Large intestine (tissue), 3 donors: ENCODE measurements around the gene MYBPHL. TPM values are rescaled to one million over a fixed set of nuclear protein-coding genes. Genes with fewer than 3 reads are reported as not detected.

Source experiments
- DNase-seq, 2 donors: peaks; one replicate each; pipeline versions ENCODE4 v3.0.0 to v3.0.0-alpha.2; 2013
- H3K27ac ChIP-seq: one replicate; pipeline ENCODE4 v1.5.1; 2013; ENCODE audit warnings: low read length
- H3K27me3 ChIP-seq: 2 replicates; pipeline ENCODE4 v1.6.1; 2013; ENCODE audit warnings: low read length; ENCODE audit not compliant: control insufficient read depth, insufficient read depth
- H3K36me3 ChIP-seq: 2 replicates; pipeline ENCODE4 v1.6.1; 2013; ENCODE audit warnings: low read length; ENCODE audit not compliant: control insufficient read depth, insufficient read depth
- H3K4me1 ChIP-seq: one replicate; pipeline ENCODE4 v1.6.1; 2013; ENCODE audit warnings: low read length; ENCODE audit not compliant: control insufficient read depth, insufficient read depth
- H3K4me3 ChIP-seq: one replicate; pipeline ENCODE4 v1.5.1; 2013; ENCODE audit warnings: low read length
- H3K9me3 ChIP-seq: one replicate; pipeline ENCODE4 v1.6.1; 2013; ENCODE audit warnings: mild to moderate bottlenecking, low read depth, low read length, moderate library complexity; ENCODE audit not compliant: control insufficient read depth
- WGBS: methylation state at CpG from one replicate; pipeline ENCODE4 v1.1.5; 2013; ENCODE audit warnings: low lambda C conversion rate; ENCODE audit not compliant: insufficient coverage; 5-methylcytosine and 5-hydroxymethylcytosine counted together
- polyA plus RNA-seq: library from polyadenylated mRNA; unstranded; fragments of 120-200 nt; gene quantifications from one replicate; pipeline ENCODE4 v1.2.1, GENCODE V29; 2013

The MYBPHL gene
- polyA plus RNA-seq, 1 donor = 13.8 TPM

- H3K4me1 ChIP-seq = peaks cover 43% of the 10 kb centered on the region
- DNase-seq = no peak
- H3K4me3 ChIP-seq = no peak overlapping the region
- H3K36me3 ChIP-seq = peaks cover 23% of the 10 kb centered on the region
- H3K27me3 ChIP-seq = no peaks in the 10 kb centered on the region
- no CpG with 5 or more reads among the region's 13 CpGs for WGBS
- no peak overlapping the region for H3K27ac ChIP-seq
- H3K9me3 ChIP-seq = peaks cover 2% of the 10 kb centered on the region
Measured at GRCh38 chr1:109272021-109272799, 34.6 kb downstream of the MYBPHL start.

- no CpG with 5 or more reads among the region's 6 CpGs for WGBS
- no peak for DNase-seq
- H3K4me3 ChIP-seq = no peak overlapping the region
- H3K27ac ChIP-seq = no peak overlapping the region
- peaks cover 2% of the 10 kb centered on the region for H3K9me3 ChIP-seq
- peaks cover 25% of the 10 kb centered on the region for H3K36me3 ChIP-seq
- peaks cover 36% of the 10 kb centered on the region for H3K4me1 ChIP-seq
- H3K27me3 ChIP-seq = no peaks in the 10 kb centered on the region
Measured at GRCh38 chr1:109271458-109271857, 35.4 kb downstream of the MYBPHL start.

DNA sequence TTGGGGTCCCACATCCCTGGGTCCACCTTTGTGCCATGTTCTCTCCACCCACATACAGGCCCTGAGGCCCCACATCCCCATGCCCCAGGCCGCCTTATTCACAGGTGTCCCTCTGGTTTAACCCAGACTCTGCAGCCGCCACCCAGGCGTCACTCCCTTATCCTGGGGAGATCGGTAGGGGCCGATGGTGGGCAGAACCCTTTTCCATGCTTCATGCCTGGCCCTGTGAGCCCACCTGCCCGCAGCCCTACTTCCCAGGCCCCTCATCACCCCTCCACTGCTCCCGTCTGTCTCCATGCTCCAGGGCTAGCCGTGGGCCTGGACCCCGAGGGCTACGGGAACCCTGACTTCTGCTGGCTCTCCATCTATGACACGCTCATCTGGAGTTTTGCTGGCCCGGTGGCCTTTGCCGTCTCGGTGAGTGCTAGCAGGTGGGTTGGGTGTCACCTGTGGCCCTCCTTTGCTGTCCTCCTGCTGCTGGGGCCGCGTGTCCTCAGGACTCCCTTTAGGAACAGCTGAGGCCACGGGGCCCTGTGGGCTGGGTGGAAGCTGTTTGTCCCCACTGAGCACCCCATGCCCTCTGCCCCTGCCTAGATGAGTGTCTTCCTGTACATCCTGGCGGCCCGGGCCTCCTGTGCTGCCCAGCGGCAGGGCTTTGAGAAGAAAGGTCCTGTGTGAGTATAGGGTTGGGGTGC, 36.0 kb downstream of the MYBPHL start:
- Histone ChIP-seq H3K27me3 (no peaks in the 10 kb centered on the region), H3K27ac (no peak overlapping the region), H3K4me3 (no peak overlapping the region), H3K9me3 (peaks cover 2% of the 10 kb centered on the region), H3K36me3 (peaks cover 25% of the 10 kb centered on the region), H3K4me1 (peaks cover 33% of the 10 kb centered on the region)
- no peak for DNase-seq
- WGBS = no CpG with 5 or more reads among the region's 20 CpGs

DNA sequence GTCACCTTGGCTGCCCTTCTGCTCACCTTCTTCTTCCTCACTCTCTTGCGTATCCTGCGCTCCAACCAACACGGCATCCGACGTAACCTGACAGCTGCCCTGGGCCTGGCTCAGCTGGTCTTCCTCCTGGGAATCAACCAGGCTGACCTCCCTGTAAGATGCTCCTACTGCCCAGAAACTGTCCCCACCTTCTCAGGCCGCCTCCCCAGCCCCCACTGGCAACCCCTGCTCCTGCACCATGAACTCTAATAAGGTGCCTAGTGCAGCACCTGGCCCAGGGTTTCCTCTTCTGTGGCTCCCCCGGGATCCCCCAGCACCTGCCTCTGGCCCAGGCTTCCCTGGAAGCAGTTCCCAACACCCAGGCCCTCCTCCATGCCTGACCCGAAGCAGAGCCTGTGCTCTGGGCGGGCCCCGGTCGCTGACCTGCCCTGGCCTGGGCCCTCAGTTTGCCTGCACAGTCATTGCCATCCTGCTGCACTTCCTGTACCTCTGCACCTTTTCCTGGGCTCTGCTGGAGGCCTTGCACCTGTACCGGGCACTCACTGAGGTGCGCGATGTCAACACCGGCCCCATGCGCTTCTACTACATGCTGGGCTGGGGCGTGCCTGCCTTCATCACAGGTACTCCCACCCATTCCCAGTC, 36.7 kb downstream of the MYBPHL start:
- H3K27ac ChIP-seq = no peak overlapping the region
- no CpG with 5 or more reads among the region's 17 CpGs for WGBS
- DNase-seq = no peak
- H3K36me3 ChIP-seq = peaks cover 28% of the 10 kb centered on the region
- no peaks in the 10 kb centered on the region for H3K27me3 ChIP-seq
- H3K4me1 ChIP-seq = peaks cover 27% of the 10 kb centered on the region
- peaks cover 2% of the 10 kb centered on the region for H3K9me3 ChIP-seq
- no peak overlapping the region for H3K4me3 ChIP-seq

- WGBS = no CpG with 5 or more reads among the region's 33 CpGs
- H3K36me3 ChIP-seq = peaks cover 35% of the 10 kb centered on the region
Measured at GRCh38 chr1:109269212-109269980, 37.4 kb downstream of the MYBPHL start.

DNA sequence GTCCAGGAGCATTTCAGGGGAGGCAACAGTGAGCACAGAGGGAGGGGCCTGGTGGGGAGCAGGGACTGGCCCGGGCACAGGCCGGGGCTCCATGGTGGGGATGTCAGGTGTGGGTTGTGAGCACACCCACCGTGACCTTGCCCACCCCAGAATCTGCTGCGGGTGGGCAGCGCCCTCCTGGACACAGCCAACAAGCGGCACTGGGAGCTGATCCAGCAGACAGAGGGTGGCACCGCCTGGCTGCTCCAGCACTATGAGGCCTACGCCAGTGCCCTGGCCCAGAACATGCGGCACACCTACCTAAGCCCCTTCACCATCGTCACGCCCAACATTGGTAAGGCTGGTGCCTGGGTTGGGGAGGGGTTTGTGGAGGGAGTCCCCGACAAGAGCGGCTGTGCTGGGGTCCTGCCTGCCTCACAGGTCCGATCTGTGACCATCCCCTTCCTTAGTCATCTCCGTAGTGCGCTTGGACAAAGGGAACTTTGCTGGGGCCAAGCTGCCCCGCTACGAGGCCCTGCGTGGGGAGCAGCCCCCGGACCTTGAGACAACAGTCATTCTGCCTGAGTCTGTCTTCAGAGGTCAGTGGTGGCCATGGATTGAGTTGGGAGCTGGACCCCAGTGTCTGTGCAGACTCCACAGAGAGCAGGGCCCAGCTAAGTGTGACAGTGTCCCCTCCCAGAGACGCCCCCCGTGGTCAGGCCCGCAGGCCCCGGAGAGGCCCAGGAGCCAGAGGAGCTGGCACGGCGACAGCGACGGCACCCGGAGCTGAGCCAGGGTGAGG, 38.2 kb downstream of the MYBPHL start:
- H3K27me3 ChIP-seq = no peaks in the 10 kb centered on the region
- H3K36me3 ChIP-seq = peaks cover 35% of the 10 kb centered on the region
- peaks cover 2% of the 10 kb centered on the region for H3K9me3 ChIP-seq
- DNase-seq = no peak
- WGBS = no CpG with 5 or more reads among the region's 29 CpGs
- no peak overlapping the region for H3K27ac ChIP-seq
- H3K4me3 ChIP-seq = no peak overlapping the region
- H3K4me1 ChIP-seq = peaks cover 13% of the 10 kb centered on the region

More at GRCh38 chr1:109269212-109269980, 37.4 kb downstream of the MYBPHL start:
- Histone ChIP-seq H3K27me3 (no peaks in the 10 kb centered on the region), H3K4me1 (peaks cover 21% of the 10 kb centered on the region), H3K4me3 (no peak overlapping the region), H3K9me3 (peaks cover 2% of the 10 kb centered on the region), H3K27ac (no peak overlapping the region)
- no peak for DNase-seq

GRCh38 chr1:109267743-109268300, 39.0 kb downstream of the MYBPHL start:
- H3K27ac ChIP-seq = no peak overlapping the region
- H3K9me3 ChIP-seq = no peaks in the 10 kb centered on the region
- peaks cover 35% of the 10 kb centered on the region for H3K36me3 ChIP-seq
- H3K4me1 ChIP-seq = peaks cover 5% of the 10 kb centered on the region
- no peaks in the 10 kb centered on the region for H3K27me3 ChIP-seq
- no peak overlapping the region for H3K4me3 ChIP-seq
- DNase-seq = no peak
- WGBS = no CpG with 5 or more reads among the region's 17 CpGs

DNA sequence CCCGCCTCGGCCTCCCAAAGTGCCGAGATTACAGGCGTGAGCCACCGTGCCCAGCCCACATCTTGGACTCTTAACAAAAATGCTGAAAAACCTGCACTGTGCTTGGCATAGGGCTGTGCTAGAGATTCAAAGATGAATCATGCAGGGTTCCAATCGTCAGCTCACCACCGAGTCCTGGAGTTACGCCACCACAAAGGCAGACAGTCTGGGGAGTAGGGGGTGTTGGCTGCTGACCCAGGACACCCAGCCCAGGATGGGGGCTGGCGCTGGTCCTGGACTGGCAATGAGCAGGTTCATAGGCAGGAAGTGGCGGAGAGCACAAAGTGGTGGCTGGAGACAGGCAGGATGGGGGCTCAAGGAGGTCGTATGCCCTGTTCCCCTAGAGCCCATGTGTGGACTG, 39.8 kb downstream of the MYBPHL start:
- Histone ChIP-seq H3K9me3 (no peaks in the 10 kb centered on the region), H3K4me3 (no peak overlapping the region), H3K36me3 (peaks cover 32% of the 10 kb centered on the region), H3K27ac (no peak overlapping the region), H3K27me3 (no peaks in the 10 kb centered on the region), H3K4me1 (no peaks in the 10 kb centered on the region)
- no peak for DNase-seq
- no CpG with 5 or more reads among the region's 11 CpGs for WGBS

DNA sequence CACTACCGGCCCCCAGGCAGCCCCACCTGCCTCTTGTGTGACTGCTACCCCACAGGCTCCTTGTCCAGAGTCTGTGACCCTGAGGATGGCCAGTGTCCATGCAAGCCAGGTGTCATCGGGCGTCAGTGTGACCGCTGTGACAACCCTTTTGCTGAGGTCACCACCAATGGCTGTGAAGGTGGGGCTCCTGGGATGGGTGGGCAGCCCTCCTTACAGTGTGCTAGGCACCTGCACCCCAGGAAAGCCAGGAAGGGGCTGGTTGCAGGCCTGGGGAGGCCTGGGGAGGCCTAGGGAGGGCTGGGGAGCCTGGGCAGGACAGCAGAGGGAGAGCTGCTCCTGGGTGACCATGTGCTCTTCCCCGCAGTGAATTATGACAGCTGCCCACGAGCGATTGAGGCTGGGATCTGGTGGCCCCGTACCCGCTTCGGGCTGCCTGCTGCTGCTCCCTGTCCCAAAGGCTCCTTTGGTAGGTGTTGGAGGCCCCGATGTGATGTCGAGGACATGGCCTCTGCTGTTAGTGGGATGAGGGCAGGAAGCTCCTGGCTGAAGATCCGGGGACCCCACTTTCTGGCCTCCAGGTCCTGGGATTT, 41.0 kb downstream of the MYBPHL start:
- Histone ChIP-seq H3K36me3 (peaks cover 29% of the 10 kb centered on the region), H3K9me3 (no peaks in the 10 kb centered on the region), H3K4me3 (no peak overlapping the region), H3K4me1 (no peaks in the 10 kb centered on the region), H3K27me3 (no peaks in the 10 kb centered on the region), H3K27ac (no peak overlapping the region)
- WGBS = 100% methylated on average over 1 of the region's 13 CpGs
- DNase-seq = no peak
